HPDE6-E6E7 (cell line): ENCODE data around the gene C2CD2L.
"Not testable (repeated sequence)": the region's sequence is repeated elsewhere in the genome, so short reads cannot be mapped to it uniquely, and the experiment has no call there.

ENCODE experiments used
- DNase-seq: peaks from one replicate; pipeline ENCODE4 v3.0.0; 2011; ENCODE audit warnings: missing footprints; ENCODE audit errors: extremely low spot score

The C2CD2L gene

DNA sequence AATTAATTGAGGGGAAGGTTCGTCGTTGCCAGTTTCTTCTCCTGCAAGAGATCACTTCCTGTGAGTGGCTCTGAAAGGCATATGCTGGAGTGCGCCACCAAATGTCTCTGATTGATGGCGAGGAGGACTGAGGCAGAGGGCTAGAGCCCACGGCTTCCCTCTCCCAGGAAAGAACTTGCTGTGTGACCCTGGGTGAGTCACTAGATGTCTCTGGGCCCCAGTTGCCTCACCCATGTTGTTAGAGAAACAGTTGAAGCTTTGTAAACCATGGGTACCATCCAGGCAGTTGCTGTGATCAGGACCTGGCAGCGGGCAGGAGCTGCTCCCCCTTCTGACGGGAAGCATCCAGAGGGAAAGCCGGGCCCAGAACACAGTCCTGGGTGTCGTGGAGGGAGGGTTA, 44.9 kb downstream of the C2CD2L start:
- DNase-seq = no peak

DNA sequence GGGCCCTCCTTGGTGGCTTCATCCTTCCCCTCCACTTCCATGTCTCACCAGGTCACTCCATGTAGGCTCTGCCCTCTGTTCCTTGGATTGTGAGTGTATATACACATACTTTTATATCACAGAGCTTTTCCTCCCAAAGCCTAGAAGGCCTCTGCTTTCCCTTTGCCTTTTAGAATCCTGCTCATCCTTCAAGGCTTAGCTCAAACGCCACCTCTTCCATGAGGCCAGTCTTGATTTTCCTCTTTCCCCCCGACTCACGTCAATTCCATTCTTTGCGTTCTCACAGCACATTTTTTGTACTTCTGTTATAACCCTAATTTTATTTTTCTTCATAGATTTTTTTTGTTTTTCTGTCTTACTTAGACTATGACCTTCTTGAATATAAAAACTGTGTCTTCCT, 45.5 kb downstream of the C2CD2L start:
- DNase-seq = no peak

DNA sequence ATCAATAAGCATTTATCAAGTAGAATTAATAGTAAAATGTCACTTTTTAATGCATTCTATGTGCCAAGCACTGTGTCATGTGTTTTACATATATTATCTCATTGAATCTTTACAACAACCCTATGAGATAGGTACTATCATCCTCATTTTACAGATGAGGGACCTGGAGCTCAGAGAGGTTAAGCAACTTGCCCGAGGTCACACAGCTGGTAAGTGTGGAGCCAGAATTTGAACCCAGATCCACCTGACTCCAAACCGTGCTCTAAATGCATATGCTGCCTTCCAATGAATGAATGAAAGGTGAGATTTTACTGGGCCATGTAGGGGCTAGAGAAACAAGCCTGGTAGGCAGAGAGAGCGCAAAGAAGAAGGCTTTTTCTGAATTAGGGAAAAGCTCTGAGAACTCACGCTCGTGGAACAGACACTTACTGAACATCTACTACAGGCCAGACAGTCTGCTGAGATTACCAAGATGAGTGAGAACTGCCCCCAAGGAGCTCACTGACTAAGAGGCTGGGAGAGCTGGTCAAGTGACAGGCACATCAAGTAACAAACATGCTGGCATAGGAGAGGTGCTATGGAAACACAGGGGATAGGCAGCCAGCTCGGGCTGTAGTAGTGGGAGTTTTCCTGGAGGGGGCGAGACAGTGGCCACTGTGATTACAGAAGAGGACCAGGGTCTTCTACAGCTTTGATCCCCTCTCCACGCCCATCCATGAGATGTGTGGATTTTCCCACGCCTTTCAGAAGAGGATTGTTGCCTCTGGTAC, 46.1 kb downstream of the C2CD2L start:
- no peak for DNase-seq

DNA sequence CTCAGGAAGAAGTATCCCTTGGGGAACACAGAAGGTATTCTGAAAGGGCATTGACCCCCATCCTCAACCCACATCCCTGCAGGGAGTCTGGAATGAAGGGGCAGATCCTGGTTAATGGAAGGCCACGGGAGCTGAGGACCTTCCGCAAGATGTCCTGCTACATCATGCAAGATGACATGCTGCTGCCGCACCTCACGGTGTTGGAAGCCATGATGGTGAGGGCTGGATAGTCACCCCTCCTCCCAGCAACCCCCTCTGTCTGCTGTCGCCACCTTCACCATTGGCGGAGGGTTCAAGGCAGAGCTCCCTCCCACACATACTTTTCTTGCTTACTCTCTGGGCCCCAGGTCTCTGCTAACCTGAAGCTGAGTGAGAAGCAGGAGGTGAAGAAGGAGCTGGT, 47.0 kb downstream of the C2CD2L start:
- no peak for DNase-seq

DNA sequence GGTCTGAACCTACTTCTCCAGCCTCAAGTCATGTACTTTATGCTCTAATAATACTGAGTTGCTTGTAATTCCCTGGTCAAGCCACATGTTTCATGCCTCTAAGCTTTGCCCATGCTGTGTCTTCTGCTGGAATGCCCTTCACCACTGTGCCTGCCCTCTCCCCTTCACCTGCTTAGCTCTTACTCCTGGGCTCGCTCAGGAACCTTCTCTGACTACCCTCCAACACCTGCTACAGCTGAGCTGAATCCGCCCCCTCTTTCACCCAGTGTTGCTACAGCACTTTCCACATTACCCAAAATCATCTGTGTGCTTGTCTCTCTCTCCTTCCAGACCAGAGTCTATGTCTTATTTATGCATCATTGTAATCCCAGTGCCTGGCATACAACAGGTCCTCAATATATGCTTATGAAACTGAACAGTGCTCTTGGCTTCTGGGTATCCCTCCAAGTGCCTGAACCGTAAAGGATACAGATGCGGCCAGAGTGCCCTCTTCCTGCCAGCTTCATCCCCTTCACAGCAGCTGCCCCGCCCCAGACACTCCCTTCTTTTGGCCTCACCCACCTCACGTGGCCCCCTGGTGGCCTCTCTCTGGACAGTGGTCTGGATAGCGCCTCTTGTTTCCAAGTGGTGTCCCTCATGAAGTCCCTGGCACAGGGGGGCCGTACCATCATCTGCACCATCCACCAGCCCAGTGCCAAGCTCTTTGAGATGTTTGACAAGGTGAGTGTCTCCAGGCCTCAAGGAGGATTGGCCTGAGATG, 48.8 kb downstream of the C2CD2L start:
- no peak for DNase-seq

DNA sequence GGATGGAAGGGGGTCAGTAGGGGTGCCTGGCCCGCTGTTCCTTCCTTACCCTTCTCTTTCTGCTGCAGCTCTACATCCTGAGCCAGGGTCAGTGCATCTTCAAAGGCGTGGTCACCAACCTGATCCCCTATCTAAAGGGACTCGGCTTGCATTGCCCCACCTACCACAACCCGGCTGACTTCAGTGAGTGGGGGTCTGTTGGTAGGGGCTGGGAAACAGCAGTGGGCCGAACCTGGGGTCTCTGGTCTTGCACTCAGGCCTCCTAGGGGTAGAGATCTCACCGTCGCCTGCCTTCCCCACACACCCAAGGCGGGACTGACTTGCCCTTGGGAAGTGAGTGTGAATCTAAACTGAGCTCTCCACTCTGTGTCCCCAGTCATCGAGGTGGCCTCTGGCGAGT, 49.4 kb downstream of the C2CD2L start:
- DNase-seq = no peak

DNA sequence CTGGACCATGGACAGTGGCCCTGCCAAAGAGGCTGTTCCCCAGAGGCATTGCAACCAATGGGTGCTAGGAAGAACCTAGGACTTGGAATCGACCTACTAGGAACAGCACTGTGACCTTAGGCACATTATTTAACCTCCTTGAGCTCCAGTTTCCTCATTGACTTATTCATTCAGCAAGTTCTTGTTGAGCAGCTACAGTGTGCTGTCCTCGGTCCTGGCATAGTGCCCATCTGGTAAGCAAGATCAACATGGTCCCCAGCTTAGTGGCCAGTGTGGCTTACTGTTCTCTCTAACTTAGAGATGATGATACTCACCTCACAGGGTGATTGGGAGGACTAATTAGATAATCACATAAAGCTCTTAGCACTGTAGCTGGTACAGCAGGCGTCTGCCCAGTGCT, 49.9 kb downstream of the C2CD2L start:
- DNase-seq = no peak

DNA sequence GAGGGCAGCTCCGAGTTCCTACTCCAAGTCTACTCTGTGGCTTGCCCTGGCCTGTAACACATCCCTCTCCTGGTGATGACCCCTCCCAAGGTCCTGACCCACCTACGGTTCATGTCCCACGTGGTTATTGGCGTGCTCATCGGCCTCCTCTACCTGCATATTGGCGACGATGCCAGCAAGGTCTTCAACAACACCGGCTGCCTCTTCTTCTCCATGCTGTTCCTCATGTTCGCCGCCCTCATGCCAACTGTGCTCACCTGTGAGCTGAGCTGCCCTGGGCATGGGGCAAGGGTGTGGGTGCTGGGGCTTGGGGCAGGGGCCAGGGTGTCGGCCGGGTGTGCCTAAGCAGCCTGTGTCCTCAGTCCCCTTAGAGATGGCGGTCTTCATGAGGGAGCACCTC, 51.3 kb downstream of the C2CD2L start:
- no peak for DNase-seq

DNA sequence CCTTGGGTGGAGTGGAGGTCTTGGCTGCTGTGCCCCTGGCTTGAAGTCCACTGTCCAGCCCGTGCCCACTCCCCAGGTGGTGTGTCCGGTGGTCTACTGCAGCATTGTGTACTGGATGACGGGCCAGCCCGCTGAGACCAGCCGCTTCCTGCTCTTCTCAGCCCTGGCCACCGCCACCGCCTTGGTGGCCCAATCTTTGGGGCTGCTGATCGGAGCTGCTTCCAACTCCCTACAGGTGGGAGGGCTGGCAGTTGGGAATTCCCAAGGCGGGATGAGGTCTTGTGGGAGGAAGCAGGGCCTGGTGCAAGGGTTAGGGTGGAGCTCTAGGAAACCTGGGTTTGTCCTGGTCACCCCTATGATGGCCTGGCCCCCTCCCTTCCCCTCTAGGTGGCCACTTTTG, 53.0 kb downstream of the C2CD2L start:
- no peak for DNase-seq

DNA sequence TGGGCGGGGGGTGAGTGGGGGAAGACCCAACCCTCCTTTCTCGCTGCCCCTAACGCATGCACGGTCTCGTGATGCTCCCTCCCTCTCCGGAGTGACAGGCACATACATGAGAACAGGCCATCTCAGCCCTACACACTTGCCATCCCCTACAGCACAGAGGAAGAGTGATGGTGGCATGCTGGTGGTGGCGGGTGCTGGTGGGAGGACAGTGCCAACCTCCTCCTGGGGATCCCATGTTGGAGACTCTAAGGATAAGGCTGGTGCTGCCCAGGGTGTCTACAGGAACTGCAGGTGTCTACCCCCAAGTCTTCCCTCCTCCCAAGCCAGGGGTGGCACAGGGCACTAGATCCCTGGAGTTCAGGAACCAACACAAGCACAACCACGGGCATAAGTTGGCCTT, 54.7 kb downstream of the C2CD2L start:
- DNase-seq = no peak

DNA sequence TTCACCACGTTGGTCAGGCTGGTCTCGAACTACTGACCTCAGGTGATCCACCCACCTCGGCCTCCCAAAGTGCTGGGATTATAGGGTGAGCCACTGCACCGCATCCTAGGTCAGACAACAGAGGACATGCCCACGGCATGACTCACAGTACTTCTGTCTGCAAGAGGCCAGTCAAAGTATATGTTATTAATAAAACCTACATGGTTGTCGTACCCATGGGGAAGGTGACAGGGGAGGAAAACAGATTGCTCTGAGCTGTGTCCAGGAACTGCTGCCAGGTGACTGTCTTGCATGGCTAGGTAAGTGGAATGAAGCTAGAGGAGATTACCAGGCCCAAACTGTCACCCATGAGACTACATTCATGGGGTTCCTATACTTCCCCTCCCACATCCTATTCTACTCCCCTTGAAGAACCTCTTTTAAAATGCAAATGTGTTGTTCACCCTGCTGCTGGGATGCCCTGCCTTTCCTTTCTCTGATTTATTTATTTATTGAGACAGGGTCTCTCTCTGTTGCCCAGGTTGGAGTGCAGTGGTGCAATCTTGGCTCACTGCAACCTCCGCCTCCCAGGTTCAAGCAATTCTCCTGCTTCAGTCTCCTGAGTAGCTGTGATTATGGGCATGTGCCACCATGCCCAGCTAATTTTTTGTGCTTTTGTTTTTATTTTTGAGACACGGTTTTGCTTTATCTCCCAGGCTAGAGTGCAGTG, 59.4 kb downstream of the C2CD2L start:
- DNase-seq = peak; percentile 60

DNA sequence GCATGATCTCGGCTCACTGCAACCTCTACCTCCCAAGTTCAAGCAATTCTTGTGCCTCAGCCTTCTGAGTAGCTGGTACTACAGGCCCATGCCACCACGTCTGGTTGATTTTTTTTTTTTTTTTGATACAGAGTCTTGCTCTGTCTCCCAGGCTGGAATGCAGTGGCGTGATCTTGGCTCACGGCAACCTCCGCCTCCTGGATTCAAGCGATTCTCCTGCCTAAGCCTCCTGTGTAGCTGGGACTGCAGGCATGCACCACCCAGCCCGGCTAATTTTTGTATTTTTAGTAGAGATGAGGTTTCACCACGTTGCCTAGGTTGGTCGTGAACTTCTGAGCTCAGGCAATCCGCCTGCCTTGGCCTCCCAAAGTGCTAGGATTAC, 59.9 kb downstream of the C2CD2L start:
- not testable (repeated sequence) for DNase-seq

DNA sequence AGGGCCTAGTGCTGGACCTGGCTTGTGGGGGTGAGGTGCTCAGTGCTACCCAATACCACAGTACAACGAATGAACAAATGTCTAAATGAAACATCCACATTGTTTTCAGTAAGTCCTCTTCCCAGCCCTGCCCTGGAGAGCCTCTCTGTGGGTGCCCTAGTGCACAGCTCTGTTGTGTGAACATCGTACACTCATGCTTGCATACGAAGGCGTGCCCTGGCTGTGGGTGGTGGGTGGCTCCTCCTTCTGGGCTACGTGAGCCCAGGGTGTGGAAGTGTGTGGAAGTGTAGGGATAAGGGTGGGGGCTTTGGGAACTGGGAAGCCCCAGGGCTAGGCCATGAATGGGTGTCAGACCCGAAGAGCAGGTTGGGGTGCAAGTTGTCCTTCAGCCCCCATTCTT, 60.8 kb downstream of the C2CD2L start:
- DNase-seq = peak; percentile 38
